Measurements from ENCODE around the gene SPAAR.

The SPAAR gene

DNA sequence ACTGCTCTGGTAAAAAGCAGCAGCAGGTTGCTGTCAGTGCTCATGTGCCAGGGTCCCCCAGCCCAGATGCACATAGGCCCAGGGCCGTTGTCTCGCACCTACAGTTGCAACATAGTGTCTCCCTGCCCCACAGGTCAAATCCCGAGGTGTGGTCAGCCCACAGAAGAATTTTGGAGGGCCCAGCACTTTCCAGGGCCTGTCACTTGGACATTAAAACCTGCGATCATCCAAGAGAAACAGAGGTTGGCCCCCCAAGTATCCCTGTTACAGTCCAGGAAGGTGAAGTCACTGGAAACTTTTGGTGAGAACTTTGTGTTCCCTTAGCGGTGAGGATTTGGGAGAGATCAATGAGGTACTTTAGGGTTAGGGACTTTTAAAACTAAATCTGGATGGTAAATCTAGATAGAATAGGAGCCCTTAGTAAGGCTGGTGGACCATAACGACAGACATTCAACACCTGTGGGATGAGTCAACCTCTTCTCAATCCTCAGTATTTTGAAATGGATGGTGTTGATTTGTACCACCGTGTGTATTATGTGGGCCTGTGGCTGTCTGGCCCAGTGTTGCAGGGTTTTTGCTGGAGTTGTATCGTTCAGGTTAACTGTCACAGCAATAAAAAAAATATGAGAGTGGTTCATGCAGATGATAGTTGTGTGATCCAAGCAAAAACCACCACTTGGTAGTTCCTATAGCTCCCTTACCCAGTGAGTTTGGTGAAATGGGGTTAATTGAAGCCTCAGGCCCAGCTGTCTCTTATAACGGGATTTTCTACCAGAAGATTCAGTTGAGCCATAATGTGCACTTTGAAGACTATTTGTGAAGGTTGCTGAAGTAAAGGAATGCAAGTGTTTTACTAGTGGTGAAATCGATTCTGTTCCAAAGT, 29.4 kb downstream of the SPAAR start:
- in situ Hi-C loops (cut with MboI; ENCODE audit: low sequenced_read_pairs): no loop called here
- DNase-seq (ENCODE audit: low spot score in 2 of 2): no peak
- Histone ChIP-seq H3K36me3 (replicated peaks) (no peaks in the 10 kb centered on the region), H3K27me3 (ENCODE audit: low read depth) (no peaks in the 10 kb centered on the region), H3K4me3 (no peak overlapping the region), H3K4me1 (no peaks in the 10 kb centered on the region), H3K9me3 (no peaks in the 10 kb centered on the region)

DNA sequence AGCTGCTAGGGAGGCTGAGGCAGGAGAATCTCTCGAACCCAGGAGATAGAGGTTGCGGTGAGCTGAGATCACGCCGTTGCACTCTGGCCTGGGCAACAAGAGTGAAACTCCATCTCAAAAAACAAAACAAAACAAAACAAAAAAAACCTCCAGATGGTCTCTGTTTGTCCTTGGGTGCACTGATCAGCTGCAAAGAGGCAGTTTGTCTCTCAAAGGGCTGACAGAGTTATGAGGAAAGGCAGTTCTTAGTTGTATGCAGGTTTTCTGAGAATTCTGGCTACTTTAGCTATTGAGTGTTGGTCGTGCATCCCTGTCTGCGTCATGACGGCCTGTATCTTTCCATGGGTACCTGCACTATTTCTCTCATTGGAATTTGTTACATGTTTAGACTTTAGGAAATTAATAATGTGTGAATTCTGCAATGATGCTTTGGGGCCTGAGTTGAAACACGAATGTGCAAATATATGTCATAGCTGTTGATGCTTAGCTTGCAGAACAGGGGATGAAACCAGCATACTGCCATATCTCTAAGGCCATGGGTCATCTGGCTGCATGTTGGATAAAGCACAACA, 30.5 kb downstream of the SPAAR start:
- no peak for DNase-seq (ENCODE audit: low spot score in 2 of 2)
- no peaks in the 10 kb centered on the region for H3K4me1 ChIP-seq
- H3K9me3 ChIP-seq: no peaks in the 10 kb centered on the region
- H3K4me3 ChIP-seq: no peak overlapping the region
- no peaks in the 10 kb centered on the region for H3K36me3 ChIP-seq (replicated peaks)
- in situ Hi-C loops (cut with MboI; ENCODE audit: low sequenced_read_pairs): no loop called here
- H3K27me3 ChIP-seq (ENCODE audit: low read depth): no peaks in the 10 kb centered on the region

DNA sequence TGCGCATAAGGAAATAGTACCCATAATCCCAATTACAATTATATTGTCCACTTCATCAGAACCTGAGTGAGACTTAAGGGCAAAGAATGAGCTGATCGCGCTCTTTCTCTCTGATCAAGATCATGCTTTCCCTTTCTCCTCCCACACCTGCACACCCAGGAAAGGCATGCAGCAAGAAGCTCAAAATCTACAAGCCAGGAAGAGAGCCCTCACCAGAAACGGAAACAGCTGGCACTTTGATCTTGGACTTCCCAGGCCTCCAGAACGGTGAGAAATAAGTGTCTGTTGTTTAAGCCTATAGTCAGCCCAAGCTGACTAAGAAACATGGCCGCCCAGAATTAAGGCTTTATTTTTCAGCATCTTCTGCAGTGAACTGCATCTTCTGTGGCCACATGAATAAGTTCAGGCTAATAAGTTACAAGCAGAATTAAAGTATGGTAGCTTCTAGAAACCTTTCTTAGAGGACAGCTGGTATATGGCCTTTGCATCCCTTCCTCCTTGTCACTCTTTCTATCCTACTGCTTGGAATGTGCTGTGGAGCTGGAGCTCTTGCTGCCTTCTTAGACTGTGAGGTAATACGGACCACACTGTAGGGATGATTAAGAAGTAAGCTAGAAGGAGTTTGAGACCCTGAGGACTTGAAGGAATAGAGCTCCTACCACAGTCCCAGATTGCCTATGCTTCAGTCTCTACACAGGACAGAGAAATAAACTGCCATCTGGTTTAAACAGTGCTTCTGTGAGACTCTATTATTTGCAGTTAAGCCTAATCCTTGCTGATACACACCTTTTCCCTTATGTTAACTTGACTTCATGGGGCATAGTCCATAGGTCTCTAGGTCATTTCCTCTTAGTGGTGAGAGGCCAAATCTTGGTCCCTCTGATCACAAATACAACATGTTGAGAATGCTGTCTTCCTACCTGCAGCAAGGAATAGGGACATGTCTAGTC, 31.4 kb downstream of the SPAAR start:
- DNase-seq (ENCODE audit: low spot score in 2 of 2): no peak
- Histone ChIP-seq H3K36me3 (replicated peaks) (no peaks in the 10 kb centered on the region), H3K4me3 (no peak overlapping the region), H3K4me1 (peaks cover 2% of the 10 kb centered on the region; the same call in 1 of the 2 replicates), H3K27me3 (ENCODE audit: low read depth) (no peaks in the 10 kb centered on the region), H3K9me3 (no peaks in the 10 kb centered on the region)
- in situ Hi-C loops (cut with MboI; ENCODE audit: low sequenced_read_pairs): no loop called here

DNA sequence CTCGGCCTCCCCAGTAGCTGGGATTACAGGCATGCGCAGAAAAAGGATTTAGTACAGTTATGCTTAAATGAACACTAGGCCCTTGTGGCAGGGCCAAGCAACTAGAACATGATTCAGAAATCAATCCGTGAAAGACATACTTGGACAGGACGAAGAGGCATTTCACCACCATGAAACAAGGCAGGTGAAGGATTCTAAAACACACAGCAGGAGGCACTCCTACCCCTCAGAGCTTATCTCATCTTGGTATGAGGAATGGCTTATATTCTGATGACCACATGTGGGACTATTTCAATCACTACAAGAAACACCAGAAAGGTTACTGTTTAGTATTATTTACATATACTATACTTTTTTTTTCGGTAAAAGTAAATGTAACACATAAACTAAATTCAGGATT, 33.0 kb downstream of the SPAAR start:
- Histone ChIP-seq H3K4me3 (no peak overlapping the region), H3K27me3 (ENCODE audit: low read depth) (no peaks in the 10 kb centered on the region), H3K9me3 (no peaks in the 10 kb centered on the region), H3K36me3 (replicated peaks) (no peaks in the 10 kb centered on the region), H3K4me1 (peaks cover 2% of the 10 kb centered on the region; the same call in 1 of the 2 replicates)
- DNase-seq (ENCODE audit: low spot score in 2 of 2): no peak
- in situ Hi-C loops (cut with MboI; ENCODE audit: low sequenced_read_pairs): no loop called here

DNA sequence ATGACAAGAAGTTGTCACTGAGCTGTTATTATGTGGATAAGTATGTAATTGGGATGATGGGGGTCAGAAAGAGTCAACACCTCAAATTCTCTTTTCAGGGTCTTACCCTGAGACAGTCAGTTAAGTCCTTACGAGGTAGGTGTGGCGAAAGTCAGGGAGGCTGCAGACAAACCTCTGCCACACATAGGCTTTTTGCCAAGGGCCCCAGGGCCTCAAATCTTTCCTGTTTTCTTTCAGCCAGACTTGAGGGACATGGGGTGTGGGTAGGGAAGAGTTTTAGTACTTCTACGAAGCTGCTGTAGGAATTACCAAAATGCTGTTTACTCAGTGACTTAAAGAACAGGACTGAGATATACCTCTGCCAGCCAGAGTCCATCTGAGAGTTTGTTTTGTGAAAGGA, 34.9 kb downstream of the SPAAR start:
- Histone ChIP-seq H3K9me3 (no peaks in the 10 kb centered on the region), H3K36me3 (replicated peaks) (no peaks in the 10 kb centered on the region), H3K4me1 (peaks cover 2% of the 10 kb centered on the region; the same call in 1 of the 2 replicates), H3K4me3 (no peak overlapping the region), H3K27me3 (ENCODE audit: low read depth) (0 out of 2 replicates have a peak, but pooled peaks cover 2% of the 10 kb centered on the region)
- DNase-seq (ENCODE audit: low spot score in 2 of 2): no peak
- in situ Hi-C loops (cut with MboI; ENCODE audit: low sequenced_read_pairs): no loop called here

DNA sequence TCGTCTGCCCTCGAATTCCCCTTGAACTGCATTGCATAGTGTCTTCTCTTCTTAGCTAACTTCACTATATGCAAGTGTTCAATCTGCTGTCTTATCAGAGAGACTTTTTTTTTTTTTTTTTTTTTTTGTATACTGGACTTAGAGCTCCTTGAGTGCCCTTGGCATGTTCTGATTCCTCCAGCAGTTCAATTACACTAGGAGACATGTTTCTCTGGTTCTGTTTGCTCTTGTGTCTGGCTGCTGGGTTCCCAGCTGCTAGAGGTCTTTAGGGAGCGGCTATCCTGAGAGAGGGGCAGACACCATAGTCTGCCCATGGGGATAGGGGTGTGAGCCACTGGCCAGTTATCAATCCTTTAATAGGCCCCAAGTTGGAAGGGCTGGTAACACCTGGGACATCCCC, 35.6 kb downstream of the SPAAR start:
- 0 out of 2 replicates have a peak, but pooled peaks cover 2% of the 10 kb centered on the region for H3K27me3 ChIP-seq (ENCODE audit: low read depth)
- H3K4me1 ChIP-seq: peaks cover 2% of the 10 kb centered on the region; the same call in 1 of the 2 replicates
- H3K36me3 ChIP-seq (replicated peaks): no peaks in the 10 kb centered on the region
- no peak overlapping the region for H3K4me3 ChIP-seq
- no peaks in the 10 kb centered on the region for H3K9me3 ChIP-seq
- DNase-seq (ENCODE audit: low spot score in 2 of 2): no peak
- in situ Hi-C loops (cut with MboI; ENCODE audit: low sequenced_read_pairs): loop anchor here (5.0 kb wide), 1 partner anchor 38 kb away; the partner anchor contains the start of genes HRCT1 and SPAAR

DNA sequence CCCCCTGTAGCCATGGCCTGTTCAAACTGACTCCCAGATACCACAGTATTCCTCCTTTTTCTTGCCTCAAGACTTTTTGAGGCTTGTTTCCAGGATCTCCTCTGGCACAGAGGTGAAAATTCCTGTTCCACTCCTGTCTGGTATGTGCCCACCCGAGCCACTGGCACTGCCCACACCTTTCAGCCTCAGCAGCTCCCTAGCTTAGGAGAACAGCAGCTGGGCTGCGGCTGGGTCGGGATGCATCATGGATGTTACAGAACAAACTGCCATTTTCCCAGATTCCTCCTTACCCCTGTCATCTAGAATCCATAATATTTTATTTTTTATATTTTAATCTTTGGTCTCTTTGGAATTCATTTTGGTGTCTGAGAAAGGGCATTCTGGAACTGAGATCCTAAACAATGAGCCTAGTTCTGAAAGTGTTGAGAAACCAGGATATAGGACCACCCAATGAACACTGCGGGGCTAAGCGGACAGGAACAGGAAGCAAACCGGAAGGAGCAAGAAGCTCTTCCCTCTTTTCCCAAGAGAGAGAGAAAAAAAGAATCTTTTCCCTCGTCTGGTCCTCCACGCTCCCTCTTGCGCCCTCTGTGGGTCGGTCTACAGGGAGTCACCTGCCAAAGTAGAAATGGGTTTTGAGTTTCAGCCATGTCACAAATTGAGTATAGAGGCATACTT, 36.2 kb downstream of the SPAAR start:
- peaks cover 2% of the 10 kb centered on the region; the same call in 1 of the 2 replicates for H3K4me1 ChIP-seq
- peak overlapping the region; percentile 20 for H3K4me3 ChIP-seq
- in situ Hi-C loops (cut with MboI; ENCODE audit: low sequenced_read_pairs): loop anchor here (5.0 kb wide), 1 partner anchor 38 kb away; the partner anchor contains the start of genes HRCT1 and SPAAR
- H3K9me3 ChIP-seq: no peaks in the 10 kb centered on the region
- peak; percentile 95 to 98 for DNase-seq (ENCODE audit: low spot score in 2 of 2)
- 0 out of 2 replicates have a peak, but pooled peaks cover 2% of the 10 kb centered on the region for H3K27me3 ChIP-seq (ENCODE audit: low read depth)
- no peaks in the 10 kb centered on the region for H3K36me3 ChIP-seq (replicated peaks)

DNA sequence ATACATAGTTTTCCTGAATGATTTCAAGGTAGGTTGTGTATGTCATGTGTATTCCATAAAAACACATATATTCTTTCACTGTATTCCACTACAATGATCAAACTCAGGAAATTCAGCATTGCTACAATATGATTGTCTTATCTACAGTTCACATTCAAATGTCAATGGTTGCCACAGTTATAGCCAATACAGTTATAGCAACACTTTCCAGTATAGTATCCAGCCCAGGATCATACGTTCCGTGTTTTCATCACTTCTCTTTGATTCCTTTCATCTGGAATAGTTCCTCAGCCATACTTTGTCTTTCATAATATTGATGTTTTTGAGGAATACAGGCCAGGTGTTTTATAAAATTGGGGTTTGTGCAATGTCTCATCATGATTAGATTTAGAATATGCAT, 39.2 kb downstream of the SPAAR start:
- no peak overlapping the region for H3K4me3 ChIP-seq
- H3K27me3 ChIP-seq (ENCODE audit: low read depth): peaks cover 20% of the 10 kb centered on the region
- H3K4me1 ChIP-seq: peaks cover 2% of the 10 kb centered on the region; the same call in 1 of the 2 replicates
- DNase-seq (ENCODE audit: low spot score in 2 of 2): no peak
- in situ Hi-C loops (cut with MboI; ENCODE audit: low sequenced_read_pairs): loop anchor here (5.0 kb wide), 1 partner anchor 41 kb away; the partner anchor contains the start of genes HRCT1 and SPAAR
- H3K9me3 ChIP-seq: no peaks in the 10 kb centered on the region
- no peaks in the 10 kb centered on the region for H3K36me3 ChIP-seq (replicated peaks)

DNA sequence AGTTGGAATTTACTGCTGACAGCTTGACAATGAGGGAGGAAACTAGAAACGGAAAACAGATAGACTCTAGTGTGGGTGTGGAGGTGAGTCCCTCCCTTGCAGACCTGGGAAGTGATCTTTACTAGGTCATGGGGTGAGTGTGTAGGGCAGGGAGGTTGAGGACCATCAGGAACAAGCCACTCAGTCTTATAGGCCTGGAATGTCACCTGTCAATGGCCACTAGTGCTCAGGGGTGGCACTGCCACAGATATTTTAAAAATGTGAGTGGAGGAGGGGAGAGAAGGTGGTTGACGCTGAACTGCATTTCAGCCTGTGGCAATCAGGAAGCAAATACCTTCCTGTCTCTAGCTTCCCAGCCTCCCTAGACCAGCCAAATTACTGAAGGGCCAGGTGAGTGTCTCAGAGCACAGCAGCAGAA, 39.6 kb downstream of the SPAAR start:
- Histone ChIP-seq H3K4me3 (no peak overlapping the region), H3K9me3 (no peaks in the 10 kb centered on the region), H3K27me3 (ENCODE audit: low read depth) (peaks cover 22% of the 10 kb centered on the region), H3K36me3 (replicated peaks) (no peaks in the 10 kb centered on the region), H3K4me1 (peaks cover 2% of the 10 kb centered on the region; the same call in 1 of the 2 replicates)
- DNase-seq (ENCODE audit: low spot score in 2 of 2): no peak
- in situ Hi-C loops (cut with MboI; ENCODE audit: low sequenced_read_pairs): loop anchor here (5.0 kb wide), 1 partner anchor 42 kb away; the partner anchor contains the start of genes HRCT1 and SPAAR

DNA sequence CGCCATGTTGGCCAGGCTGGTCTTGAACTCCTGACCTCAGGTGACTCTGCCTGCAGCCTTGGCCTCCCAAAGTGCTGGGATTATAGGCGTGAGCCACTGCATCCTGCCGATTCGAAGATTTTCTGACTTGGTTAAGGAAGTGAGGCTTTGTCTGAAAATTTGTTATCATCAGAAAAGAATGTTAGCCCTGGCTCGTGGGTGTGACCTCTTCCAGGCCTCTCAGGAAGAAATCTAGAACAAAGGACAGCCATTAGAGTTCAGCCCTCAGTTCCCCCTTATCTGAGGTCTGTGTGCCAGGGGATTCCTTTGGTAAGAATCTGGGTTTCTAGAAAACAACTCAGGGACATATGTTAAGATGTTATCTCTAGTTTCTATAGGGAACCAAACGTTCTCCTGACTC, 42.4 kb downstream of the SPAAR start:
- Histone ChIP-seq H3K4me1 (peaks cover 11% of the 10 kb centered on the region), H3K4me3 (no peak overlapping the region), H3K36me3 (replicated peaks) (no peaks in the 10 kb centered on the region), H3K27me3 (ENCODE audit: low read depth) (peaks cover 27% of the 10 kb centered on the region), H3K9me3 (no peaks in the 10 kb centered on the region)
- in situ Hi-C loops (cut with MboI; ENCODE audit: low sequenced_read_pairs): no loop called here
- no peak for DNase-seq (ENCODE audit: low spot score in 2 of 2)

DNA sequence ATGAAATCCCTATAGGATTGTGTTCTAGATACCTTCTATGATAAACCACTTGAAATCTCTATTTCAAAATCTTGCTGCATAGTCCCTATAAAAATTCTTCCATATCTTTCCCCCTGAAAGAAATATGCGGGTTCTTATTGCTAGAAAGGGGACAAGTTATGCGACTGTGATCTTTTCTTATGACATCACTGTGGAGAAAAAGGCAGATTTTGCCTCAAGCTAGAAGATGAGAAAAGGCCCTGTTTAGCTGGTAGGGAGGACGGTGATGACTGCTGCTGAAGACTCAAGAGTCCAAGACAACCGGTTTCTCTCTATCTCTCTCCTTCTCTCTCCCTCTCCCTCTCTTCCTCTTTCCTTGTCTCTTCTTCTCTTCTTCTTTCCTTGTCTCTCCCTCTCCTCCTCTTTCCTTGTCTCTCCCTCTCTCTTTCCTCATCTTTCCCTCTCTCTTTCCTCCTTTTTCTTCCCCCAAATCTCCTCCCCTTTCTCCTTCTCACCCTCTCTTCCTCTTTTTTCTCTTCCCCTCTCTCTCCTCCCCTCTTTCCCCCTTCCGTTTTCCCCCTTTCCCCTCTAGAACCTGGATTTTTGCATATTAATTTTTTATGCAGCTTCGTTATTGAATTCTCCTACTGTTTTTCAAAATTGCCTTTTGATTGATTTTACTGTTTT, 43.4 kb downstream of the SPAAR start:
- no peak for DNase-seq (ENCODE audit: low spot score in 2 of 2)
- H3K36me3 ChIP-seq (replicated peaks): no peaks in the 10 kb centered on the region
- peaks cover 11% of the 10 kb centered on the region for H3K4me1 ChIP-seq
- H3K4me3 ChIP-seq: no peak overlapping the region
- H3K9me3 ChIP-seq: no peaks in the 10 kb centered on the region
- in situ Hi-C loops (cut with MboI; ENCODE audit: low sequenced_read_pairs): no loop called here
- H3K27me3 ChIP-seq (ENCODE audit: low read depth): peaks cover 29% of the 10 kb centered on the region

DNA sequence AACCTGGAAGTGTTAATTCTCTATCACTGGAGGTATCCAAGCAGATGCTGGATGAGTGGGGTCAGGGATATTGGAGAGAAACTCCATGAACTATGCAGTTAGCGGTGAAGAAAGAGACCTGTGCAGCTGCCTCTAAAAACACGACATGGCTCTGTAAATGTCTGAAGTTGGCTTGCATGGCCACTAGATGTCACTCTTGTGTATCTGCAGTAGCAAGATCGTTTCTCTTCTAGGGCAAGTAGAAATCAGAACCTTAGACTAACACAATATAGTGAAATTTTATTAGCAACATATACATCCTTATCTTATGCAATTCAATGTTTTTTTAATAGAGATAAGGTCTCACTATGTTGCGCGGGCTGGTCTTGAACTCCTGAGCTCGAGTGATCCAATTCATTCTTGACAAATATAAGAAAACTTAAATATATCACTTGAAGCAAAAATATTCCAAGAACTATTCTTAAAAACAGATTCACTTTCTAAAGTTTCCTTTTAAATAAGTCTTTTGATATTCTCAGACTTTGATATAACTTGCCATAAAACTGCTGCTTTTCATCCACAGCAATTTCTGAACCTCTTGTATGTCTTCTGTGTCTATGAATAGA, 45.8 kb downstream of the SPAAR start:
- Histone ChIP-seq H3K4me1 (peaks cover 11% of the 10 kb centered on the region), H3K27me3 (ENCODE audit: low read depth) (peaks cover 38% of the 10 kb centered on the region), H3K9me3 (no peaks in the 10 kb centered on the region), H3K36me3 (replicated peaks) (no peaks in the 10 kb centered on the region), H3K4me3 (no peak overlapping the region)
- DNase-seq (ENCODE audit: low spot score in 2 of 2): peak; percentile 67 to 88
- in situ Hi-C loops (cut with MboI; ENCODE audit: low sequenced_read_pairs): loop anchor here (5.0 kb wide), 1 partner anchor 62 kb away; no protein-coding TSS in a partner anchor

Measured in HAP-1 (cell line).